Activated naive CD4-positive, alpha-beta T cell treated with anti-CD3 and anti-CD28 coated beads, Interleukin-2, amount 50 U/mL, for 24 hours (primary cell): ENCODE data around the gene RRP1.

ENCODE experiments used
- H3K27ac Mint-ChIP-seq: one replicate; pipeline ENCODE4 v1.8.0; 2021; ENCODE audit warnings: mild to moderate bottlenecking, mixed read lengths
- H3K27me3 Mint-ChIP-seq: one replicate; pipeline ENCODE4 v1.8.0; 2021; ENCODE audit warnings: mixed read lengths
- H3K36me3 Mint-ChIP-seq: one replicate; pipeline ENCODE4 v1.8.0; 2021; ENCODE audit warnings: mixed read lengths
- H3K4me1 Mint-ChIP-seq: one replicate; pipeline ENCODE4 v1.8.0; 2021; ENCODE audit warnings: mixed read lengths
- H3K4me3 Mint-ChIP-seq: one replicate; pipeline ENCODE4 v1.8.0; 2021; ENCODE audit warnings: mild to moderate bottlenecking, mixed read lengths
- H3K9me3 Mint-ChIP-seq: one replicate; pipeline ENCODE4 v1.8.0; 2021; ENCODE audit warnings: mixed read lengths

RRP1 gene

DNA sequence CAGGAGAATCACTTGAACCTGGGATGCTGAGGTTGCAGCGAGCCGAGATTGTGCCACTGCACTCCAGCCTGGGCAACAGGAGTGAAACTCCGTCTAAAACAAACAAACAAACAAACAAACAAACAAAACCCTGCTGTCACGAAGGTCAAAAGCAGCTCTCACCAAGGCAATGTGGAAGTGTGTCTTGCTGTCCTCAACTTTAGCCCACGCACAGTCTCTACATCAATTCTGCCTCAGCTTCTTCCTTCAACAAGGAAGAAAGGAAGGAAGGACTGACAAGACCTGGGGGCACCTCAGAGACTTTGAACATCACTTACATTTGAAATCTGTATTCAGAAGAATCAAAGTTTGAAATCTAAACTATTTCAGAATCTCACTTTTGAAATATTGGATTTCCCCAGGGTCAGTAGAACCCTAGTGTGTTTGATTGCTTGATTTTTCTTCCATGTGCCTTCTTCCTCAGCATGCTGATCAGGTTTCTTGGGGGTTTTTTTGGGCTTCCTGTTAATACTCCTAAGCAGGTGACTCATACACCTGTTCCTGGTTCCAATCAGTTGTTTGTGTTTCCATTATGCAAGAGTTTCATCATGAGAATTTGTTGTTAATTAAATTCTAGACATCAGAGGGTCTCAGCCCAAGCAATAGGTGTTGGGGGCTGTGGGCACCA, 6.8 kb upstream of the RRP1 start:
- H3K36me3 Mint-ChIP-seq, result no peaks in the 10 kb centered on the region
- peaks cover 30% of the 10 kb centered on the region for H3K4me1 Mint-ChIP-seq
- H3K27ac Mint-ChIP-seq, result peak overlapping the region; percentile 86
- peak overlapping the region; percentile 30 for H3K4me3 Mint-ChIP-seq
- no peaks in the 10 kb centered on the region for H3K27me3 Mint-ChIP-seq
- no peaks in the 10 kb centered on the region for H3K9me3 Mint-ChIP-seq

DNA sequence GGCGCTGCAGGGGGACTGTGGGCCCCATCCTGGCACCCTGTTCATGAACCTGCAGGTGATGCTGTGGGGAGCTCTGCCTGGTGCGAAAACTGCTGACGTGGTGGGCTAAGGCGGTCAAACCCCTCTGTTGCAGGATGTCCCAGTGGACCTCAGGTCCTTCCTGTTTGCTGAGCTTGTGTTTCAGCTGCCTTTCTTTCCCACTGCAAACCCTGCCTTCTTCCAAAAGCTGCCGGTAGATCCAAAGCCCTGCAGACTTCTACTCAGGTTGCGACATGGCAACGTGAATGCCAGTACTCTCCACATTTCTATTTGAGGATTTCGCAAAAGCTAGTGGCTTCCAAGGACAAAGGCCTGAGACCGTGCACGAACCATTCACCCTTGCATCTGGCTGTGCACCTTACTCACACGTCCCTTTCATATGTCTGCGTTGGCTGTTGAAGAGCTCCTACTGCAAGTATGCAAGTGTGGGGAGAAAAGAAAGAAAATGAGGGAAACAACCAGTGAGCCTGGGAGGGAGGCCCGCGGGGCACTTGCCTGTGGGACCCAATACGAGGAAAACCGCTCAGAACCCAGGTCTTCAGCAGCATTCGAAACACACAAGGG, 6.2 kb upstream of the RRP1 start:
- no peaks in the 10 kb centered on the region for H3K27me3 Mint-ChIP-seq
- H3K4me3 Mint-ChIP-seq, result peak overlapping the region; percentile 30
- H3K9me3 Mint-ChIP-seq, result no peaks in the 10 kb centered on the region
- peak overlapping the region; percentile 47 for H3K27ac Mint-ChIP-seq
- peaks cover 28% of the 10 kb centered on the region for H3K4me1 Mint-ChIP-seq
- no peaks in the 10 kb centered on the region for H3K36me3 Mint-ChIP-seq

DNA sequence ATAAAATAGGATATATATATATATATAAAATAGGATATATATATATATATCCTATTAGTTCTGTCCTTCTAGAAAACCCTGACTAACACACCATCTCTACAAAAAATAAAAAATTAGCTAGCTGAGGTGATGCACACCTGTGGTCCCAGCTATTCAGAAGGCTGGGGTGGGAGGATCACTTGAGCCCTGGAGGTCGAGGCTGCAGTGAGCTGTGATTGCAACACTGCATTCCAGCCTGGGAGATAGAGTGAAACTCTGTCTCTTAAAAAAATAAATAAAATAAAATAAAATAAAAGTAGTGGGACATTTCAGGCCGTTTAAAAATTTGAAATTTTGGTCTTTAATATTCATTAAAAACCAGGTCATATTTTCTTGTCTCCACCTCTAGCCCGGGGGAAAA, 4.2 kb upstream of the RRP1 start:
- H3K27ac Mint-ChIP-seq, result no peak overlapping the region
- H3K9me3 Mint-ChIP-seq, result no peaks in the 10 kb centered on the region
- peaks cover 2% of the 10 kb centered on the region for H3K36me3 Mint-ChIP-seq
- no peak overlapping the region for H3K4me3 Mint-ChIP-seq
- peaks cover 16% of the 10 kb centered on the region for H3K4me1 Mint-ChIP-seq
- no peaks in the 10 kb centered on the region for H3K27me3 Mint-ChIP-seq

DNA sequence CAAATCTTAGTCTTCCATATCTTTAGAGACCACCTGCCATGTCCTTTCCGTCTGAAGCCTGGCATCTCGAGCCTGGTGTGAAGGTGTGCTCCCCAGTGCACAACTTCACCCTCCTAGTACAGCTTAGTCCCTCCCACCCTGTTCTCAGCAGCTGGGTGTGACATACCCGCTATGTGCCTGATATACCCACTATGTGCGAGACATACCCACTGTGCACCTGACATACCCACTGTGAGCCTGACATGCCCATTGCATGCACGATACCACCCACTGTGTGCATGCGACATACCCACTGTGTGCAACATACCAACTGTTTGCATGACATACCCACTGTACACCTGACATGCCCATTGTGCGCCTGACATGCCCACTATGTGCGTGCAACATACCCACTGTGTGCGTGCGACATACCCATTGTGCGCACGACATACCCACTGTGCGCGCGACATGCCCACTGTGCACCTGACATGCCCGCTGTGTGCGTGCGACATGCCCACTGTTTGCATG, 3.0 kb upstream of the RRP1 start:
- peaks cover 24% of the 10 kb centered on the region for H3K4me1 Mint-ChIP-seq
- H3K9me3 Mint-ChIP-seq, result no peaks in the 10 kb centered on the region
- H3K27ac Mint-ChIP-seq, result no peak overlapping the region
- no peaks in the 10 kb centered on the region for H3K27me3 Mint-ChIP-seq
- H3K4me3 Mint-ChIP-seq, result no peak overlapping the region
- peaks cover 5% of the 10 kb centered on the region for H3K36me3 Mint-ChIP-seq

DNA sequence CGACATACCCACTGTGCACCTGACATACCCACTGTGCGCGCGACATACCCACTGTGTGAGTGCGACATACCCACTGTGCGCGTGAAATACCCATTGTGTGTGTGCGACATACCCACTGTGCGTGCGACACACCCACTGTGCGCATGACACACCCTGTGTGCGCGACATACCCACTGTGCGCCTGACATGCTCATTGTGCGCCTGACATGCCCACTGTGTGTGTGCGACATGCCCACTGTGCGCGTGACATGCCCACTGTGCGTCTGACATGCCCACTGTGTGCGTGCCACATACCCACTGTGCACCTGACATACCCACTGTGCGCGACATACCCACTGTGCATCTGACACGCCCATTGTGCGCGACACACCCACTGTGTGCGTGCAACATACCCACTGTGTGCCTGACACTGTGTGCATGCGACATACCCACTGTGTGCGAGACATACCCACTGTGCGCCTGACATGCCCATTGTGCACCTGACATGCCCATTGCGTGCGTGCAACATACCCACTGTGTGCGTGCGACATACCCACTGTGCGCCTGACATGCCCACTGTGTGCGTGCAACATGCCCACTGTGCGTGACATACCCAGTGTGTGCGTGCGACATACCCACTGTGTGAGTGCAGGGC, 2.5 kb upstream of the RRP1 start:
- Mint-ChIP-seq H3K4me1 (peaks cover 27% of the 10 kb centered on the region), H3K4me3 (no peak overlapping the region), H3K36me3 (peaks cover 6% of the 10 kb centered on the region)

DNA sequence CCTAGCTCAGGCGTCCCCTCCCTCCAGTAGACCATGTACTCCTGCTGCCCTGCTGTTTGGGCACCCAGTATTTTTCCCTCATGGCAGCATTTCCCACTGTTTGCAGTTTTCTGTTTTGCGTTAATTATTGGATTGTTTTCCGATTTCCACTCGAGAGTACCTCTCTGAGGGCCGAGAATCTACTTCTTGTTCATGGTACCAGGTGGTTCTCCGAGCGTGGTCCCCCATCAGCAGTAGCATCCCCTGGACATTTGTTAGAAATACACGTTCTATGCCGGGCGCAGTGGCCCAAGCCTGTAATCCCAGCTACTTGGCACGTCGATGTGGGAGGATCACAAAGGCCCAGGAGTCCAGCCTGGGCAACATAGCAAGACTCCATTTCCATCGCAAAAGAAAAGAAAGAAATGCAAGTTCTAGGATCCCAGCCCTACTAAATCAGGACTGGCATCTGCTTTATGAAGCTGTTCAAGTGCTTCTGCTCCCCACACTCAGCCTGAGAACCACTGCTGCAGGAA, 690 bp downstream of the RRP1 start:
- H3K4me1 Mint-ChIP-seq, result peaks cover 23% of the 10 kb centered on the region
- H3K27me3 Mint-ChIP-seq, result no peaks in the 10 kb centered on the region
- H3K9me3 Mint-ChIP-seq, result no peaks in the 10 kb centered on the region
- peak overlapping the region; percentile 87 for H3K27ac Mint-ChIP-seq
- peak overlapping the region; percentile 93 for H3K4me3 Mint-ChIP-seq
- H3K36me3 Mint-ChIP-seq, result peaks cover 13% of the 10 kb centered on the region

More for the DNA sequence above, 2.5 kb upstream of the RRP1 start:
- H3K27ac Mint-ChIP-seq, result no peak overlapping the region
- H3K9me3 Mint-ChIP-seq, result no peaks in the 10 kb centered on the region
- no peaks in the 10 kb centered on the region for H3K27me3 Mint-ChIP-seq

DNA sequence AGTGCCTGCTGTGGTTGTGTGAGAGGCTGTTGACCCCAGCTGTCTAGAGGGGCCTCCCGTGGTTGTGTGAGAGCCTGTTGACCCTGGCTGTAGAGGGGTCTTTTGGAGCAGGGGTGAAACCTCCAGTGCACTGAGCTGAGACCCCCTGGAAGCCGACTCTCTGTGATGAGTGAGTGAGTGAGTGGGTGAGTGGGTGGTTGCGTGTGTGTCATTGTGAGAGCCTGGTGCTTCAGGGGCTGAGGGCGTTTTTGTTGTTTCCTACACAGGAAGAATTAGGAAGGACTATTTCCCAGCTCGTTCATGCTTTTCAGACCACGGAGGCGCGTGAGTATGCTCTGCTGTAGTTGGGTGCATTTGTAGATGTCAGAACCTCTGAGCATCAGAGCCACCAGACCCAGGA, 3.0 kb downstream of the RRP1 start:
- Mint-ChIP-seq H3K9me3 (no peaks in the 10 kb centered on the region), H3K4me1 (peaks cover 23% of the 10 kb centered on the region), H3K4me3 (peak overlapping the region; percentile 79), H3K27me3 (no peaks in the 10 kb centered on the region), H3K27ac (no peak overlapping the region), H3K36me3 (peaks cover 15% of the 10 kb centered on the region)

DNA sequence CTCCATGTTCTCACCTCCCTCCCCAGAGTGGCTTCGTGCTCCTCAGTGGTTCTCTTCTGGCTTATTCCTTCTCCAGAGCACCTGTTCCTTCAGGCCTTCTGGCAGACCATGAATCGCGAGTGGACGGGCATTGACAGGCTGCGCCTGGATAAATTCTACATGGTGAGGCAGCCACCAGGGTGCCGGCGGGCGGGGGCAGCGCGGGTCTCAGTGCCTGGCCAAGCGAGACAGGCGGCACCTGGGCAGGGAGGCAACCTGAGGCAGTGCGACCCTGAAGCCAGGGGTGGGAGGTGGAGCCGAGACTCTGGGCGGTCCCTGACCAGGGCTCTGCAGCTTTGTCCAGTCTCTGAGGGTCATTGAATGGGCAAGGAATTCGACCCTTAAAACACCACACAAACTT, 3.9 kb downstream of the RRP1 start:
- Mint-ChIP-seq H3K27ac (no peak overlapping the region), H3K9me3 (no peaks in the 10 kb centered on the region), H3K4me1 (peaks cover 23% of the 10 kb centered on the region), H3K27me3 (no peaks in the 10 kb centered on the region), H3K4me3 (no peak overlapping the region), H3K36me3 (peaks cover 17% of the 10 kb centered on the region)

DNA sequence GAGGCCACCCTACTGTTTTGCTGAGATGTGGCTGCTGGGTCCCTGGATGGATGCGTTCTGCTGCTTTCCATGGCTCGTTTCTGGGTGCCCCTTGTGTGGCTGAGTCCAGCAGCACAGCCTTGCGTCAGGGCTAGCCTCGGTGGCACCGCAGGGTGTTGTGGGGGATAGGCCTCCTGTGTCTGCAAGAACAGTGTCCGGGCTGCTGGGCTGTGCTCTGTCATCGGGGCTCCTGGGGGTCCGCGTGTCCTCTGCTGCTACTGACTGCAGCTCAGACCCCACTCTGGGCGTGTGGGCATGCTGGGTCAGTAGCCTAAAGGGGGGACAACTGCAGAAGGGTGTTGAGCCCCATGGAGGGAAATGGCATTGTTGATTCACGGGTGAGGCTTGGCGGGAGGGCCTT, 4.9 kb downstream of the RRP1 start:
- Mint-ChIP-seq H3K4me3 (no peak overlapping the region), H3K9me3 (no peaks in the 10 kb centered on the region), H3K4me1 (peaks cover 23% of the 10 kb centered on the region), H3K27me3 (no peaks in the 10 kb centered on the region), H3K27ac (no peak overlapping the region), H3K36me3 (peaks cover 22% of the 10 kb centered on the region)

DNA sequence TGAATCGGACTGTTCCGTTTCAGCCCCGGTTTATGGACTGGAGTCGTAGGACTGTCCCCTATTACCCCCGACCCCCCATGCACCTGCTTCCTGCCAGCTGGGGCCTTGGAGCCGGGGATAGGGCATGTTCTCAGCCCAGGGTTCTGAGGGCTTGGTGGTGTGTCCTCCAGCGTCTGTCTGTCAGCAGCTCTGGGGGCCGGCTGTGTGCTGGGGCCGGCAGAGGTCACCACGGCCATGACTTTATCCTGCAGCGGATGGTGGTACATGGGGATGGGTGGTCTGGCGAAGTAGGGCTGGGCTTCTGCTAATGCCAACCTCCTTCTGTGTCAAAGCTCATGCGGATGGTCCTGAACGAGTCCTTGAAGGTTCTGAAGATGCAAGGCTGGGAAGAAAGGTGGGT, 5.5 kb downstream of the RRP1 start:
- Mint-ChIP-seq H3K27ac (no peak overlapping the region), H3K4me3 (no peak overlapping the region), H3K9me3 (no peaks in the 10 kb centered on the region), H3K27me3 (no peaks in the 10 kb centered on the region), H3K36me3 (peaks cover 22% of the 10 kb centered on the region), H3K4me1 (peaks cover 23% of the 10 kb centered on the region)

DNA sequence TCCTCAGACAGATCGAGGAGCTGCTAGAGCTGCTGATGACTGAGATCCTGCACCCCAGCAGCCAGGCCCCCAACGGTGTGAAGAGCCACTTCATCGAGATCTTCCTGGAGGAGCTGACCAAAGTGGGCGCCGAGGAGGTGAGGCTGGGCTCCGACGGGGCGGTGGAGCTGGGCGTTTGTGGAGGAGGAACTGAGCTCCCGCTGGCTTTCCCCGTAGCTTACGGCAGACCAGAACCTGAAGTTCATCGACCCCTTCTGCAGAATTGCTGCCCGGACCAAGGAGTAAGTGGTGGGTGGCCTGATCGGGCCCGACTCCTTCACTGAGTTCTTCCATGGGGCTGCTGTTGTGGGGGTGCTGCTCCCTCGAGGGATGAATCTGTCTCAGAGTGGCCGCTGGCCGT, 8.0 kb downstream of the RRP1 start:
- Mint-ChIP-seq H3K36me3 (peaks cover 10% of the 10 kb centered on the region), H3K4me3 (no peak overlapping the region), H3K27ac (no peak overlapping the region), H3K4me1 (peaks cover 7% of the 10 kb centered on the region), H3K9me3 (no peaks in the 10 kb centered on the region), H3K27me3 (no peaks in the 10 kb centered on the region)

DNA sequence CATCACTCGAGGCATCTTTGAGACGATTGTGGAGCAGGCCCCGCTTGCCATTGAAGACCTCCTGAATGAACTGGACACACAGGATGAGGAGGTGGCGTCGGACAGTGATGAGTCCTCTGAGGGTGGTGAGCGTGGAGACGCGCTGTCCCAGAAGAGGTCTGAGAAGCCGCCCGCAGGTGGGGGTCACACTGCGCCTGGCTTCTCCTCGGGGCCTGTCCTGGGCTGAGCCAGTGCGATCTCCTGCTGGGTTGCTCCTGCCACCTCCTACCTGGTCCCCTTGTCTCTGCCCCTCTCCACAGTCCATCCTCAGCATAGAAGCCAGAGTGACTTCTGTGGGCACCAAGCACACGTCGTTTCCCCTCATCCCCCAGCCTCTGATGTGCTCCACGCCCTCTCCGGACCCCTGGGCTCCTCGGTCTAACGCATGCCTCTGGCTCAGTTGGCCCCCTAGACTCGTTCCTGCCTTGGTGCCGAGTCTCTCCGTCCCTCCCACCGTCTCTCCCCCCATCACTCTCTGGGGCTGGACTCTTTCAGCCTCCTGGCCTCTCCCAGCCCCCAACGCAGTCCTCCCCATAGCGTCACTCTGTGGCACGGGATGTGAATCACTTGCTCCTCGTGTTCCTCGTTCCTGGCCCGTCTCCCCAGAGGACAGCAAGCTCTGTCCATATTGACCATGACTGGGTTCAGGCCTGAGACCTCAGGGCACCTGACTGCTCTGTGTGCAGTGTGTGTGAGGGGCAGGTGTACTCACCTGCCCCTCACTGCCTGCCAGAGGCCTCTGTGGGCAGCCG, 8.7 kb downstream of the RRP1 start:
- Mint-ChIP-seq H3K4me3 (no peak overlapping the region), H3K9me3 (no peaks in the 10 kb centered on the region), H3K36me3 (peaks cover 10% of the 10 kb centered on the region), H3K4me1 (peaks cover 2% of the 10 kb centered on the region), H3K27me3 (no peaks in the 10 kb centered on the region), H3K27ac (no peak overlapping the region)

DNA sequence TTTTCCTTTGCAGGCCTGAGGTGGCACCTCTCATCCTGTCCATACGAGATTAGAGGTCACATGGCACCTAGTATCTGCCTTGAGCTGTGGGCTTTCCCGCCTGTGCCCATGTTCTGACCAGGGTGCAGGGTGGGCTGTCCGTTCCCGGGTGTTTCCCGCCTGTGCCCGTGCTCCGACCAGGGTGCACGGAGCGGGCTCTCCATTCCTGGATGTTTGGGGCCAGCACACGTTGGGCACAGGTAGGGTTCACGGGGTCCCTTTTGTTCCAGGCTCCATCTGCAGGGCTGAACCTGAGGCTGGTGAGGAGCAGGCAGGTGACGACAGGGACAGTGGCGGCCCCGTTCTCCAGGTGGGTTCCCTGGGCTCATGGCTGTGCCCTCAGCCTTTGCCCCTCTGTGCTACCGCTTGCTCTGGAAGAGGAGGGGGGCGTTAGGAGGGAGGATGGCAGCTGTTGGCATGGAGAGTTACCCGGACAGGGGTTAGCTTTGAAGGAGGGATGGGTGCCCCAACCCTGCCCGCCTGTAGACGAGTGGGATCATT, 10.0 kb downstream of the RRP1 start:
- peaks cover 10% of the 10 kb centered on the region for H3K36me3 Mint-ChIP-seq
- H3K4me1 Mint-ChIP-seq, result no peaks in the 10 kb centered on the region
- H3K27ac Mint-ChIP-seq, result no peak overlapping the region
- no peak overlapping the region for H3K4me3 Mint-ChIP-seq
- H3K9me3 Mint-ChIP-seq, result no peaks in the 10 kb centered on the region
- no peaks in the 10 kb centered on the region for H3K27me3 Mint-ChIP-seq

DNA sequence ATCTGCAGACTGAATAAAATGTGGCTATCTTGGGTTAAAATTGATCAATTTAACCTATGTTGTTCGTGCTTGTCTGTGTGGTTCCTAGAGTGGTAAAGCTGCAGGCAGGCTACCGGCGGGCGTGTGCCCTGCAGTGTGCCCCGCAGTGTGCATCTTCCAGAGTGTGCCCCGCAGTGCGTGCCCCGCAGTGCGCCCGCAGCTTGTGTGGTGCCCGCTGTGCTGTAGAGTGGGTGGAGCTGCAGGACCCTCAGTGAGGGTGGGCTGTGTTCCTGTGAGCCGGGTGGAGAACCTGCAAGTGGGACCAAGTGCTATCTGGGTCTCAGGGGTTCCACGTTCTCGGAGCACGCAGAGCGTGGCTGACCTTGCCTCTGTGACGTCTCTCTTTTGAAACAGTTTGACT, 10.7 kb downstream of the RRP1 start:
- Mint-ChIP-seq H3K9me3 (no peaks in the 10 kb centered on the region), H3K36me3 (peaks cover 8% of the 10 kb centered on the region)

DNA sequence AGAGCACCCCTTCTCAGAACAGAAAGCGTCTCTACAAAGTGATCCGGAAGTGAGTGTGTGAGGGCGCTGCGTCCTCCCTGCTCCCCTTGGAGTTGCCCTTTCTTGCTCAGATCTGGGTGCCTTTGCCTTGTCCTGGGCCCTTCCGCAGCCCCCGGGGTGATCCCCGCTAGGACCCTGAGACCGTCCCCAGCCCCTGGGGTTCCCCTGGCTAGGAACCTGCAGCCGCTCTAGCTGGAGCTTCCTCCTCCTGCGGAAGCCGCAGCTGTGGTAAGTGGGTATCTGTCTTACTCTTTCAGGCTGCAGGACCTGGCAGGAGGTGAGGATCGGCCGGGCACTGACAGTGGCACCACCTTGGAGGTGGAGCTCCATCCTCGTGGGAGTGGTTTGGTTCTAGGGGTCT, 11.2 kb downstream of the RRP1 start:
- Mint-ChIP-seq H3K4me3 (no peak overlapping the region), H3K36me3 (peaks cover 7% of the 10 kb centered on the region), H3K27me3 (no peaks in the 10 kb centered on the region), H3K27ac (no peak overlapping the region), H3K9me3 (no peaks in the 10 kb centered on the region), H3K4me1 (no peaks in the 10 kb centered on the region)

More for the DNA sequence above, 10.7 kb downstream of the RRP1 start:
- Mint-ChIP-seq H3K27me3 (no peaks in the 10 kb centered on the region), H3K27ac (no peak overlapping the region), H3K4me3 (no peak overlapping the region), H3K4me1 (no peaks in the 10 kb centered on the region)
